ENCODE measurements around the gene TGFBI. TPM values are rescaled to one million over a fixed set of nuclear protein-coding genes. Genes with fewer than 3 reads are reported as not detected.

TGFBI gene
- total and polyA plus RNA-seq, 11 donors, result 31.8 to 206 (median 50.0) TPM

GRCh38 chr5:136046246-136046645, 17.5 kb downstream of the TGFBI start:
- DNase-seq (peak in 1 of 5 donors; percentile 28), ATAC-seq (no peak)
- Histone ChIP-seq H3K36me3 (peaks cover 0 to 68% (median 45%) of the 10 kb centered on the region in 9 donors), H3K27me3 (no peaks in the 10 kb centered on the region), H3K4me1 (peaks cover 0 to 60% (median 19%) of the 10 kb centered on the region in 12 donors), H3K4me3 (no peak overlapping the region), H3K9me3 (no peaks in the 10 kb centered on the region), H3K27ac (peak overlapping the region in 1 of 12 donors; percentile 70)
- WGBS, 4 donors, result 84 to 94% (median 88%) methylated on average over 12 of the region's 12 CpGs
- intact Hi-C loops (cut with DNase I), result no loop called here
- no peak for TF ChIP-seq POLR2A (IDR thresholded peaks at IDR 0.05)
- TF ChIP-seq, protein P1, sequence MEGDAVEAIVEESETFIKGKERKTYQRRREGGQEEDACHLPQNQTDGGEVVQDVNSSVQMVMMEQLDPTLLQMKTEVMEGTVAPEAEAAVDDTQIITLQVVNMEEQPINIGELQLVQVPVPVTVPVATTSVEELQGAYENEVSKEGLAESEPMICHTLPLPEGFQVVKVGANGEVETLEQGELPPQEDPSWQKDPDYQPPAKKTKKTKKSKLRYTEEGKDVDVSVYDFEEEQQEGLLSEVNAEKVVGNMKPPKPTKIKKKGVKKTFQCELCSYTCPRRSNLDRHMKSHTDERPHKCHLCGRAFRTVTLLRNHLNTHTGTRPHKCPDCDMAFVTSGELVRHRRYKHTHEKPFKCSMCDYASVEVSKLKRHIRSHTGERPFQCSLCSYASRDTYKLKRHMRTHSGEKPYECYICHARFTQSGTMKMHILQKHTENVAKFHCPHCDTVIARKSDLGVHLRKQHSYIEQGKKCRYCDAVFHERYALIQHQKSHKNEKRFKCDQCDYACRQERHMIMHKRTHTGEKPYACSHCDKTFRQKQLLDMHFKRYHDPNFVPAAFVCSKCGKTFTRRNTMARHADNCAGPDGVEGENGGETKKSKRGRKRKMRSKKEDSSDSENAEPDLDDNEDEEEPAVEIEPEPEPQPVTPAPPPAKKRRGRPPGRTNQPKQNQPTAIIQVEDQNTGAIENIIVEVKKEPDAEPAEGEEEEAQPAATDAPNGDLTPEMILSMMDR (IDR thresholded peaks at IDR 0.05), result no peak

DNA sequence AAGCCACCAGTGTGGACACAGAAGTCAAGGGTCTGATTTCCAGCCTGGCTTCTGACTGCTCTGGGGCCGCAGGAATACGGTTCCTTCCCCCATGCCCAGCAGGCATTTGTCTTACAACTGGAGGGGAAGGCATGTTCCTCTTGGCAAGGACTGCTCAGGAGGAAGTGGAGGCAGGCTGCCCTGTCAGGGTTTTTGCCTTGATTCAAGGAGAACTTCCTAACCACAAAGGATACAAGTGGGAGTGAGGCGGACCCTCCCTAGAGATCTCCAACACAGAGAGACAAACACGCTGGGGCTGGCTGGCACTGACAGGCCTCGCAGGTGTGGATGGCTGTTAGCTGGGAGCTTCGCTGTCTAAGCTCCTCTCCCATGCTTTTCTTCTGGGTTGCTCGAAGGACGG, 19.1 kb downstream of the TGFBI start:
- ATAC-seq, result peak; percentile 28 to 66 (median 53)
- TF ChIP-seq, protein P1 (IDR thresholded peaks at IDR 0.05), result no peak
- TF ChIP-seq POLR2A (IDR thresholded peaks at IDR 0.05), result no peak
- peak in 4 of 5 donors; percentile 46 to 70 (median 58) for DNase-seq
- peaks cover 0 to 76% (median 45%) of the 10 kb centered on the region in 9 donors for H3K36me3 ChIP-seq
- no peaks in the 10 kb centered on the region for H3K9me3 ChIP-seq
- H3K27ac ChIP-seq, result peak overlapping the region in 3 of 12 donors; percentile 7 to 70 (median 30)
- WGBS, 4 donors, result 69 to 78% (median 71%) methylated on average over 8 of the region's 8 CpGs
- no peaks in the 10 kb centered on the region for H3K27me3 ChIP-seq
- intact Hi-C loops (cut with DNase I), result no loop called here
- H3K4me3 ChIP-seq, result no peak overlapping the region
- peaks cover 0 to 44% (median 10%) of the 10 kb centered on the region in 12 donors for H3K4me1 ChIP-seq

DNA sequence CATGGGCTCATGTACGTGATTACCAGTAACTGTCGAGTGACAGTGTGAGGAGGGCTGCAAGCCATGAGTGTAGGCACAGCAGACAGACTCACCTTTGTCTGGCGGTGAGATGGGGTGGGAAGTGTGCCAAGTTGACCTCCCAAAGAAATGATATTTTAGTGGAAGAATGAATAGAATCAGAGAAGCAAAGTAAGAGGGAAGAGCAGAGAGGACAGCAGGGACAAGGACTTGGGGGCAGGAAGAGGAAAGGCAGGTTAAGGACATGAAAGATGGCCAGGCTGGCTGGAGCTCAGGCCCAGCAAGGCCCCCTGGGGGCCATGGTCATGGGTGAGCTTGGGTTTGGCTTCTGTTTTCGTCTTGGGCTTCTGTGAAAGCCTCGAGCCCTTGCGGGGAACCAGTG, 20.2 kb downstream of the TGFBI start:
- WGBS, 4 donors, result 84 to 96% (median 94%) methylated on average over 6 of the region's 6 CpGs
- Histone ChIP-seq H3K36me3 (peaks cover 0 to 79% (median 43%) of the 10 kb centered on the region in 9 donors), H3K4me3 (no peak overlapping the region), H3K4me1 (peaks cover 0 to 44% (median 8%) of the 10 kb centered on the region in 12 donors), H3K27me3 (no peaks in the 10 kb centered on the region), H3K9me3 (no peaks in the 10 kb centered on the region), H3K27ac (no peak overlapping the region)
- TF ChIP-seq, protein P1 (IDR thresholded peaks at IDR 0.05), result no peak
- TF ChIP-seq POLR2A (IDR thresholded peaks at IDR 0.05), result no peak
- DNase-seq (no peak), ATAC-seq (no peak)
- intact Hi-C loops (cut with DNase I), result no loop called here

GRCh38 chr5:136051486-136052220, 22.9 kb downstream of the TGFBI start:
- no peak for DNase-seq
- Histone ChIP-seq H3K27ac (no peak overlapping the region), H3K36me3 (peaks cover 0 to 96% (median 57%) of the 10 kb centered on the region in 9 donors), H3K4me3 (no peak overlapping the region), H3K4me1 (peaks cover 0 to 36% (median 10%) of the 10 kb centered on the region in 12 donors), H3K9me3 (no peaks in the 10 kb centered on the region), H3K27me3 (no peaks in the 10 kb centered on the region)
- no peak for ATAC-seq
- TF ChIP-seq, protein P1 (IDR thresholded peaks at IDR 0.05), result no peak
- no peak for TF ChIP-seq POLR2A (IDR thresholded peaks at IDR 0.05)
- 89 to 98% (median 93%) methylated on average over 12 of the region's 12 CpGs for WGBS, 4 donors
- intact Hi-C loops (cut with DNase I), result no loop called here
